Kasumi-1 (cell line): ENCODE results near the gene ABTB2.
A peak's percentile ranks its signal among the peaks of the same experiment; 100 is the strongest.

ENCODE experiments used
- DNase-seq, 2 experiments: peaks; one replicate each; lab custom pipeline; 2025; lab: John Stamatoyannopoulos, UW

ABTB2 gene

DNA sequence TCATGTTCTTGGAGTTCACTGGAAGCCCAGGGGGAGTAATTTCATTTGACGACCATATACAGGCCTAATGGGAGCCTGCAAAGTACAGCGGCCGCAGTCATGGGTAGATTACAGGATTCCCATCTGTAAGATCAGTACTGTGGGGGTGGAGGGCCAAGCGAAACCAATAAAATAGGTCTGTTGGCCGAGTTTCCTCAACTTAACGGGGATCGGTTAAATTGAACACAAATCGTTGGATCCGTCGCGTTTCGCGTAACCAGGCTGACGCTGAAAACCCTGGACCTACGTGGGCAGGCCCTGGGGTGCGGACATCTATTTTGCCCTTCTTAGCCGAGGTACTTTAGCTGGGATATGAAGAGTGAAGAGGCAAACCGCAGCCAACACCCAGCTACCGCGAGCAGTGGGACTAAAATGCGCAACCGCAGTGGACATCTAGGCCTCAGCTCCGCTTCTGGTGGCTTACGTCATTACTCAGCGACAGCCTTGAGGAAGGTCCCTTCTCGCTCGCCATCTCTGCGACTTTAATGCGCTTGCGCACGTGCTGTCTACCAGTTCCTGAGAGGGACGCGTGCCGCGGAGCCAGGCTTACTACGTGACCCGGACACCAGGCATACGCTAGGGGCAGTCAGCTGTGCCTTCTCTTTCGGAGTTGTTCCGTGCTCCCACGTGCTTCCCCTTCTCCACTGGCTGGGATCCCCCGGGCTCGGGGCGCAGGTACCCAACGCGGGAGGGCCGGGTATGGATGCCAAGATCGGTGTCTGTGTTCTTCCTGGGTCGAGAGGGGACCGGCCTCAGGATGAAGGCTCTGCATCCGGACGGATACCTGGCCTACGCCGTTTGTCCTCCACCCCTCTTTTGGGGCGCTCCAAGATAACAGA, 252.5 kb downstream of the ABTB2 start, which contains the start of gene NAT10:
TSS of gene NAT10 (plus strand) at position 551 of the 878 bp plus-strand sequence. CDS start 2,597 bp downstream, outside the sequence.
- DNase-seq = peak; percentile 97 to 98

DNA sequence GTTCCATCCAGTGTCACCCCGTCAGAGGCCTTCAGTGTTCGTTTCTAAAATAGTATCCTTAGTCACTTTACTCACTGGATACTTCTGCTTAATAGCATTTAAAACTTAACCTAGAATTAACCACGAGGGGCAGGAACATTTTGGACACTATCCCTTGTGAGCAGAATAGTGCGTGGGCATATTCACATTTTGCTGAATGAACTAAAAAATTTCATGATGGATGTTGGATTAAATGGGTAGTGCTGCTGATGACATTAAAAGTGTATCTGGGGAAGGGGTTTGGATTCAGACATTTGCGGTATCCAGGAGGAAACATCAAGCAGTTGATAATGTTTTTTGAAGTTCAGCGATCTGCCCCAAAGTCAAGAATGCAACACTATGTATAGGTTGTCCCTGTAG, 253.1 kb downstream of the ABTB2 start:
- DNase-seq = no peak
